Immature natural killer cell (primary cell): Measurements from ENCODE around the gene CHADL. TPM values are rescaled to one million over a fixed set of nuclear protein-coding genes. Genes with fewer than 3 reads are reported as not detected.

Source experiments
- DNase-seq, 3 donors: peaks; one replicate each; pipeline ENCODE4 v3.0.0; 2022; ENCODE audit warnings: mixed read lengths in 1 of 3
- H3K27ac Mint-ChIP-seq, 6 donors: one replicate each; pipeline ENCODE4 v1.8.0; 2020; ENCODE audit warnings: mixed read lengths in 6 of 6, mild to moderate bottlenecking in 5 of 6, inconsistent platforms in 4 of 6, moderate library complexity in 3 of 6
- H3K27me3 Mint-ChIP-seq, 3 donors: one replicate each; pipeline ENCODE4 v1.8.0; 2020 to 2021; ENCODE audit warnings: low read depth in 3 of 3, mild to moderate bottlenecking in 3 of 3, mixed read lengths in 3 of 3, moderate library complexity in 3 of 3, inconsistent platforms in 1 of 3
- H3K36me3 Mint-ChIP-seq, 3 donors: one replicate each; pipeline ENCODE4 v1.8.0; 2020; ENCODE audit warnings: mixed read lengths in 3 of 3, inconsistent platforms in 2 of 3, mild to moderate bottlenecking in 2 of 3
- H3K4me1 Mint-ChIP-seq, 2 donors: one replicate each; pipeline ENCODE4 v1.8.0; 2020; ENCODE audit warnings: inconsistent platforms in 2 of 2, mild to moderate bottlenecking in 2 of 2, mixed read lengths in 2 of 2, moderate library complexity in 1 of 2
- H3K4me3 Mint-ChIP-seq, 5 donors: one replicate each; pipeline ENCODE4 v1.8.0; 2020; ENCODE audit warnings: mild to moderate bottlenecking in 5 of 5, mixed read lengths in 5 of 5, inconsistent platforms in 3 of 5, moderate library complexity in 3 of 5
- H3K9me3 Mint-ChIP-seq, 6 donors: one replicate each; pipeline ENCODE4 v1.8.0; 2020; ENCODE audit warnings: mild to moderate bottlenecking in 6 of 6, mixed read lengths in 6 of 6, inconsistent platforms in 4 of 6, moderate library complexity in 3 of 6
- polyA plus RNA-seq, 3 donors: library from polyadenylated mRNA; unstranded; fragments of 300-500 nt; fragmentation: Illumina TruSeq; gene quantifications; one replicate each; pipeline ENCODE4 v1.2.3, GENCODE V29; 2021

The CHADL gene
- polyA plus RNA-seq, 3 donors from 2014 or later, result 0.32 to 0.90 TPM; not detected in 1

DNA sequence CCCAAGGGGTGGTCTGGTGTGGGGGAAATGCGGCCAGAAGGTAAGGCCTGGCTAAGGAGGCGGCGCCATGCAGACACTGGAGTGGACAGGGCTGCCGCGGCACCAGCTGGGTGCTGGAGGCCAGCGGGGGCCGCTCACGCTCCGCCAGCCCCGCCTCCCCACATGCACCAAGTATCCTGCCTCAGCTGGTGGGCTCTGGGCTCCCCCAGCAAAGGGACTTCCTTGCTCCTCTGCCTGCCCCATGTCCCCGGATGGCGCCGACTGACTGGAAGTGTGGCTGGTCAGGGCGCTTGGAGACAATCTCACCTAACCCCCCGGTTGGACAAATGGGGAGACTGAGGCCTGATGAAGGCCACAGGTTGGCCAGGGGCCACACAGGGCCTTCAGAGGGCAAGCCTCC, 7.6 kb upstream of the CHADL start:
- Mint-ChIP-seq H3K27me3 (no peaks in the 10 kb centered on the region), H3K9me3 (no peaks in the 10 kb centered on the region), H3K4me3 (no peak overlapping the region), H3K36me3 (peaks cover 3 to 20% (median 4%) of the 10 kb centered on the region in 3 donors), H3K4me1 (no peaks in the 10 kb centered on the region), H3K27ac (no peak overlapping the region)
- no peak for DNase-seq

DNA sequence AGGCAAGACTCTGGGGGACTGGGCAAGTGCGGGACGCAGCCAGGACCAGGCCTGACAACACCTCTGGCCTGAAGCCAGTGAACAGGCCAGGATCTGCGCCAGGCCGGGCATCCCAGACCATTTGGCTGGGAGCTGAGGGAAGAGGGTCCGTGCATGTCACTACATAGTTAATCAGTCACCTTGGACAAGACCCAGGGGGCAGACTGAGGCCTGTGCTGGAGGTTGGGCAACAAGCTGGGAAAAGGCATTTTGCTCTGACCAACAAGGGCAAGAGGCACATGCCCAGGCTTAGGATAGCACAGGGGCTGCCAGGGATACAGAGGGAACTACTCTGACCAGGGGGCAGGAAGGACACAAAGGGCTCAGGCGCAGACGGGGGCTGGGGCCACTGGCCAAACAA, 7.0 kb upstream of the CHADL start:
- peaks cover 3 to 20% (median 4%) of the 10 kb centered on the region in 3 donors for H3K36me3 Mint-ChIP-seq
- H3K9me3 Mint-ChIP-seq, result no peaks in the 10 kb centered on the region
- H3K4me1 Mint-ChIP-seq, result no peaks in the 10 kb centered on the region
- H3K27me3 Mint-ChIP-seq, result no peaks in the 10 kb centered on the region
- no peak overlapping the region for H3K27ac Mint-ChIP-seq
- DNase-seq, result no peak
- H3K4me3 Mint-ChIP-seq, result no peak overlapping the region

DNA sequence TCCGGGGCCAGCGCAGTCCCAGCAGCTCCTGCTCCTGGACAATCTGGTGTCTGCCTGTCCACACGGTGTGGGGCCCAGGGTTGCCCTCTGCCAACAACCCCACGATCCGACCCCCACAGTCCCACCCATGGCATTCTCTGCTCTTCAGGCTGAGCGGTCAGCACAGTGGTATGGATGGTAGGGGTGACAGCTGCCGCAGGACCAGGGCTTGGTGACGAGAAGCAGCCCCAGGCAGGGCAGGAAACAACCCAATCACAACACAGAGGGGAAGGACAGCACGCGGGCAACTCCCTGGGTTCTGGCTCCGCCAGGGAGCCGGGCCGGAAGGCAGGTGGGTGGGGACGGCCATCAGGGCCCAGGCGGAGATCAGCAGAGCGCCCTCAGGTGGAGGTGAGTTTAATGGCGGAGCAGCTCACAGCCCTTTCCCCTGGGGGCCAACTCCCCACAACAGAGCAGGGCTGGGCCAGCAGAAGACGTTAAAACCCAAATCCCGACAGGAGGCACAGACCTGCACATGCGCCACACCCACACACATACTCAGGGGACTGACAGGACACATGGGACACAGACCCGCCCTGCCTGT, 5.3 kb upstream of the CHADL start:
- no peaks in the 10 kb centered on the region for H3K9me3 Mint-ChIP-seq
- no peak overlapping the region for H3K4me3 Mint-ChIP-seq
- no peaks in the 10 kb centered on the region for H3K4me1 Mint-ChIP-seq
- H3K36me3 Mint-ChIP-seq, result peaks cover 3 to 13% (median 4%) of the 10 kb centered on the region in 3 donors
- H3K27me3 Mint-ChIP-seq, result no peaks in the 10 kb centered on the region
- no peak overlapping the region for H3K27ac Mint-ChIP-seq
- DNase-seq, result no peak

DNA sequence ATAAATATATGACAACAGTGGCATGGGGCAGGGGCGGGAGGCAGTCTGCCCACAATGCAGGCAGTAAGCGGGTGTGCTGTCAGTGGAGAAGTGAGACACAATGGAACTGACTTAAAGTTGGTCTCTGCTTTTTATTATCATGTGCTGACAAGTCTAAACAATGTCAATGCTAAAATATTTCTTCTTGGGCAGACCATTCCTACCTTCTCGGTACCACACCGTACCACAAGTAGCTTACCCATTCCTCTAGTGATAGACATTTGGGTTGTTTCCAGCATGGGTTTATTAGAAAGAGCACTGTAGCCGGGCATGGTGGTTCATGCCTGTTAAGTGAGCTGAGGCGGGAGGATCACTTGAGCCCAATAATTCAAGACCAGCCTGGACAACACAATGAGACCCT, 2.6 kb upstream of the CHADL start:
- peaks cover 0 to 5% (median 4%) of the 10 kb centered on the region in 3 donors for H3K36me3 Mint-ChIP-seq
- no peak for DNase-seq
- peaks cover 0 to 3% (median 1%) of the 10 kb centered on the region in 3 donors for H3K27me3 Mint-ChIP-seq
- H3K27ac Mint-ChIP-seq, result peak overlapping the region in 1 of 6 donors; percentile 39
- peaks cover 3 to 5% of the 10 kb centered on the region in 2 donors for H3K4me1 Mint-ChIP-seq
- H3K9me3 Mint-ChIP-seq, result no peaks in the 10 kb centered on the region
- H3K4me3 Mint-ChIP-seq, result no peak overlapping the region

DNA sequence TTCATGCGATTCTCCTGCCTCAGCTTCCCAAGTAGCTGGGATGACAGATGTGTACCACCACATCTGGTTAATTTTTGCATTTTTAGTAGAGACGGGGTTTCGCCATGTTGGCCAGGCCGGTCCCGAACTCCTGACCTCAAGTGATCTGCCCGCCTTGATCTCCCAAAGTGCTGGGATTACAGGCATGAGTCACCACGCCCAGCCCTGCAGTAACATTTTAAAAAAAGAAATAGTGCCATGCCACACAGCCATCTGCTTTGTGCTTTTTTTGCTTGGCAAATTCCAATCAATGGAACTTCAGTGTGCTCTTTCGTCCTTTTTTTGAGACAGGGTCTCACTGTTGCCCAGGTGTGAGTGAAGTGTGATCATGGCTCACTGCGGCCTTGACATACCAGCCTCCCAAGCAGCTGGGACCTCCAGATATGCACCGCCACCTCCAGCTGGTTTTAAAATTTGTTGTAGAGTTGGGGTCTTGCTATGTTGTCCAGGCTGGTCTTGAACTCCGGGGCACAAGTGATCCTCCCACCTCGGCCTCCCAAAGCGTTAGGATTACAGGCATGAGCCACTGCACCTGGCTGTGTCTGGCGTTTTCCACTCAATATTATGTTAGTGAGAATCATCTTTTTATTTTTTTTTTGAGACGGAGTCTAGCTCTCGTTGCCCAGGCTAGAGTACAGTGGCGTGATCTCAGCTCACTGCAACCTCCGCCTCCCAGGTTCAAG, 1.8 kb upstream of the CHADL start:
- Mint-ChIP-seq H3K4me1 (peaks cover 3 to 5% of the 10 kb centered on the region in 2 donors), H3K9me3 (no peaks in the 10 kb centered on the region), H3K27me3 (peaks cover 0 to 3% (median 1%) of the 10 kb centered on the region in 3 donors), H3K4me3 (no peak overlapping the region), H3K27ac (no peak overlapping the region), H3K36me3 (peaks cover 0 to 4% (median 1%) of the 10 kb centered on the region in 3 donors)
- DNase-seq, result no peak

DNA sequence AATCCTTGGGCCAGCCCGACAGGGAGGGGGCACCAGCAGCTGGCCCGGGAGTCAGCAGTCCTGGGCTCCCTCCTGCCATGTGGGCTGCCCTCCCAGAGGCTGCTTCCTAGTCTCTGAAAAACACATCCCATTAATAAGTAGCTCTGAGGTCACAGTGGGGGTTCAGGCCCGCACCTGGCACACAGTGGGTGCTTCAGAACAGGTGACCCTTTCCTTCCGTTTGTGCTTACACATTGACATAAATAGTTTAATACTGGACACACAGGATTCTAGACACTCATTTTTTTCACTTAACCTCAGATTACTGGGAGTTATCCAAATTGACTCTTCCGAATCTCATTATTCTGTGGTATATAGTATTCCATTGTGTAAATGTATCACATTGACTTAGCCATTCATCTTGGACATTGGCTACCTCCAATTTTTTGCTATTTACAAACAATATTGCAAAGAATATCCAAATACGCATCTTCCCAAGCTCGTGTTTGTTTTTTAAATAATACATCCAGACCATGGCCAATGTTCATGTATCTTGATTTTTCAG, 474 bp upstream of the CHADL start:
- H3K27me3 Mint-ChIP-seq, result peaks cover 0 to 6% (median 1%) of the 10 kb centered on the region in 3 donors
- peaks cover 0 to 4% (median 0%) of the 10 kb centered on the region in 3 donors for H3K36me3 Mint-ChIP-seq
- DNase-seq, result no peak
- no peak overlapping the region for H3K27ac Mint-ChIP-seq
- H3K4me3 Mint-ChIP-seq, result no peak overlapping the region
- peaks cover 5 to 8% of the 10 kb centered on the region in 2 donors for H3K4me1 Mint-ChIP-seq
- H3K9me3 Mint-ChIP-seq, result no peaks in the 10 kb centered on the region

DNA sequence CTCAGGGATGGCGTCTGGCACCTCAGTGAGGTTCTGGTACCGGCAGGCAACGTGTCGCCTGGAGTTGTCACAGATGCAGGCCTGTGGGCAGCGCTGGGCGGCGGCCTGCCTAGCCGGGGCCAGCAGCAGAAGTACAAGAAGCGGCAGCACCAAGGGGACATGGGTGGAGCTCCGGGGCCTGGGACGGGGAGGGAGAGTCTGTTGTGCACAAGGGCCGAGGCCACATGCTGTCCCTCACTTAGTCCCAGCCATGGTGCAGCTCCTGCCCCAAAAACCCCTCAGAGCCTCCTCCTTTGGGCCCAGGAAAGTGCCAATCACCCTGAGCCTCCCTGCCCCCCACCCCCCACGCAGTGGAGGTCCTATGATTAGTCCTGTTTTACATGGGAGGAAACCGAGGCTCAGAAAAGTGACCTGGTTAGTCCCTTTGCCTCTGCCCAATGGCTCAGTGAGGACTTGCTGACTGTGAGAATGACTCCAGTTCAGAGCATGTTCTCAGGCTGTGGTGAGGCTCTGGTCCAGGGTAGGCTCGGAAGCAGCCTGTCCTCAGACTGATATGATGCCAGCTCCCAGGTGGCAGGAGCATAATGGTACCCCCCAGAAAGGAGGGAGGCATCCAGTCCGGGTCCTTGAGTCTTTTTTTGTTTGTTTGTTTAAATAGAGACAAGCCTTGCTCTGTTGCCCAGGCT, 1.1 kb downstream of the CHADL start:
- peak overlapping the region in 1 of 5 donors; percentile 78 for H3K4me3 Mint-ChIP-seq
- peaks cover 0 to 6% (median 1%) of the 10 kb centered on the region in 3 donors for H3K27me3 Mint-ChIP-seq
- no peaks in the 10 kb centered on the region for H3K36me3 Mint-ChIP-seq
- no peak overlapping the region for H3K27ac Mint-ChIP-seq
- peaks cover 5 to 8% of the 10 kb centered on the region in 2 donors for H3K4me1 Mint-ChIP-seq
- no peaks in the 10 kb centered on the region for H3K9me3 Mint-ChIP-seq
- DNase-seq, result no peak

DNA sequence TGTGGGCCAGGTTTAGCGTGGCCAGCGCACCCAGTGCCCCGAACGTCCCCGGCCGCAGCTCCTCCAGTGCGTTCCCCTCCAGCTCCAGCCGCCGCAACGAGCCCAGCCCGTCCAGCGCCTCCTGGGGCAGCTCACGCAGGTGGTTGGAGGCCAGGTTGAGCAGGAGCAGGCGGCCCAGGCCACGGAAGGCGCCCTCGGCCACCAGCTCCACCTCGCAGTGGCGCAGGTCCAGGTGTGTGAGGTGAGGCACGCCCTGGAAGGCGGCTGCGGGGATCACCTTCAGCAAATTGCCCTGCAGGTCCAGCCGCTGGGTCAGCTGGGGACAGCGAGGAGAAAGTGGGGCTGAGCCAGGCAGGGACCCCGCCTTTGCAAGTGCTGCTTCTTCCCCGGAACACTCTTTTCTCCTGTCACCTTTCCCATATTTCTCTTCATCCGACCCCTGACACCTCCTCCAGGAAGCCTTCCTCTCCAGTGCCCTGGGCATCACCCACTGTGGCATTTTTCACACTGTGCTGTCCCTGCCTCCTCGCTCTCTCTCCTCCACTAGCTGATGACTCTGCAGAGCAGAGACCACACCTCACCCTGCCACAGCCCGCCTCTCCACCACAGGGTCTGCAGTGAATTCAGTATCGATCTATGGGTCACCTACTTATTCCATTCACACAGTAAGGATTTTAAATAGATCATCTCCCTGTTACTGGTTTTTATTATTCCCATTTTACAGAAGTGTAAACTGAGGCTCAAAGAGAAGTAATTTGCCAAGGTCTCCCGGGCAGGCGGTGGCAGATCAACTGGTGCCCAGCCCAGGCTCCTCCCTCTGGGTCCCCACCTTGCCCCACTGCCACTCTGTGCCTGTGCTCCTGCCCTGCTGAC, 1.9 kb downstream of the CHADL start:
- peaks cover 5 to 8% of the 10 kb centered on the region in 2 donors for H3K4me1 Mint-ChIP-seq
- peak overlapping the region; percentile 56 to 81 (median 79) for H3K4me3 Mint-ChIP-seq
- no peak for DNase-seq
- H3K9me3 Mint-ChIP-seq, result no peaks in the 10 kb centered on the region
- H3K36me3 Mint-ChIP-seq, result no peaks in the 10 kb centered on the region
- peak overlapping the region in 3 of 6 donors; percentile 15 to 62 (median 59) for H3K27ac Mint-ChIP-seq
- peaks cover 0 to 6% (median 1%) of the 10 kb centered on the region in 3 donors for H3K27me3 Mint-ChIP-seq

DNA sequence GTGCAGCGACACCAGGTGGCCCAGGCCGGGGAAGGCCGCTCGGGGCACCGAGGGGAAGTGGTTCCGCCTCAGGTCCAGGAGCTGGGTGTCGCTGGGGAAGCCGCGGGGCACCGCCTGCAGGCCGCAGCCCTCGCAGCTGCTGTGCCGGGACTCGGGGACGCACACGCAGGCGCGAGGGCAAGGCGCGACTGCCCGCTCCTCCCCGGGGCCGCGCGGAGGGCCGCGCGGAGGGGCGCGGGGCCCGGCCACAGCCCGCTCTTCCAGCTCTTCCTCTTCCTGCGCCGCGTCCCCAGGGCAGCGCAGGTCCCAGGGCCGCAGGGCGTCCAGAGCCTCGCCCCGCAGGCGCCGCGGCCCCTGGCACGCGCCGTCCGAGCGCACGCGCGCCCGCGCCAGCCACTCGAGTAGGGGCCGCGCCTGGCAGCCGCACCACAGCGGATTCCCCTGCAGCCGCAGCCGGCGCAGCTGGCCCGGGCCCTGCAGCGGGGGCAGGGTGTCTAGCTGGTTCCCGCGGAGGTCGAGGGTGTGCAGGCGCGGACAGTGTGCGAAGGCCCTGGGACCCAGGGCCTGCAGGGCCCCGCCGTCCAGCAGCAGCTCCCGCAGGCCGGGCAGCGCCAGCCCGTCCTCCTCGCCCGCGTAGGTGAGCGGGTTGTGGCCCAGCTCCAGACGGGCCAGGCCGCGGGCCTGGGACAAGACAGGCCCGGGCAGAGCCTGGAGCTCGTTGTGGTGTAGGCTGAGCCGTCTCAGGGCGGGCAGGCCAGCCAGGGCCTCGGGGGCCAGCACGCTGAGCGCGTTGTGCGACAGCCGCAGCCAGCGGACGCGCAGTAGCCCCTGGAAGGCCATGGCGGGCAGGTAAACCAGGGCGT, 2.8 kb downstream of the CHADL start:
- Mint-ChIP-seq H3K4me3 (peak overlapping the region in 3 of 5 donors; percentile 52 to 78 (median 67)), H3K27ac (no peak overlapping the region), H3K27me3 (peaks cover 0 to 6% (median 1%) of the 10 kb centered on the region in 3 donors), H3K9me3 (no peaks in the 10 kb centered on the region), H3K4me1 (peaks cover 5 to 8% of the 10 kb centered on the region in 2 donors), H3K36me3 (no peaks in the 10 kb centered on the region)
- DNase-seq, result peak; percentile 57 to 70 (median 68)

DNA sequence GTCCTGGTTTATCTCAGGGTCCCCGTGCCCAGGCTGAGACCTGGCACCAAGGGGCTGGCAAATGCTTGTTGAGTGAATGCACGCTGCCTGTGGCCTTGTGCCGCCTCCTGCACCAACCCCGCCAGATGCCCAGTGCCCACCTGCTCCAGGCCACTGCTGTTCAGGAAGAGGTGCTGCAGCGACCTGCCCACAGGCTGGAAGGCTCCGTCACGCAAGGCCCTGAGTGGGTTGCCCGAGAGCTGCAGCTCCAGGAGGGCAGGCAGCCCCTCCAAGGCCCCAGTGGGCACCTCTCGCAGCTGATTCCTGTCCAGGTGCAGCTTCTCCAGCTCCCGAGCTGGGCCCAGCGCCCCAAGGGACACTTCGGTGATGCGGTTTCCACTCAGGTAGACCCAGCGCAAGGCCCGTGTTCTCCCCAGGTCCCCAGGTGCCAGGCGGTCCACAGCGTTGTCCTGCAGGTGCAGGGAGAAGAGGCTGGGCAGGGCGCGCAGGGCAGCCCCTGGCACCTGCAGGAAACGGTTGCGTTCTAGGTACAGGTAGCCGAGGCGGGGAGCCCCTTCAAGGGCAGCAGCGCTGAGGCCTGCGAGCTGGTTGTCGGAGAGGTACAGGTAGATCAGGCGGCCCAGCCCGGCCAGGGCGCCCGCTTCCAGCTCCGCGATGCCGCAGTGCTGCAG, 3.6 kb downstream of the CHADL start:
- H3K4me3 Mint-ChIP-seq, result peak overlapping the region; percentile 52 to 78 (median 67)
- no peaks in the 10 kb centered on the region for H3K9me3 Mint-ChIP-seq
- DNase-seq, result no peak
- H3K27me3 Mint-ChIP-seq, result peaks cover 0 to 6% (median 1%) of the 10 kb centered on the region in 3 donors
- H3K4me1 Mint-ChIP-seq, result peaks cover 5 to 8% of the 10 kb centered on the region in 2 donors
- H3K36me3 Mint-ChIP-seq, result no peaks in the 10 kb centered on the region
- no peak overlapping the region for H3K27ac Mint-ChIP-seq

DNA sequence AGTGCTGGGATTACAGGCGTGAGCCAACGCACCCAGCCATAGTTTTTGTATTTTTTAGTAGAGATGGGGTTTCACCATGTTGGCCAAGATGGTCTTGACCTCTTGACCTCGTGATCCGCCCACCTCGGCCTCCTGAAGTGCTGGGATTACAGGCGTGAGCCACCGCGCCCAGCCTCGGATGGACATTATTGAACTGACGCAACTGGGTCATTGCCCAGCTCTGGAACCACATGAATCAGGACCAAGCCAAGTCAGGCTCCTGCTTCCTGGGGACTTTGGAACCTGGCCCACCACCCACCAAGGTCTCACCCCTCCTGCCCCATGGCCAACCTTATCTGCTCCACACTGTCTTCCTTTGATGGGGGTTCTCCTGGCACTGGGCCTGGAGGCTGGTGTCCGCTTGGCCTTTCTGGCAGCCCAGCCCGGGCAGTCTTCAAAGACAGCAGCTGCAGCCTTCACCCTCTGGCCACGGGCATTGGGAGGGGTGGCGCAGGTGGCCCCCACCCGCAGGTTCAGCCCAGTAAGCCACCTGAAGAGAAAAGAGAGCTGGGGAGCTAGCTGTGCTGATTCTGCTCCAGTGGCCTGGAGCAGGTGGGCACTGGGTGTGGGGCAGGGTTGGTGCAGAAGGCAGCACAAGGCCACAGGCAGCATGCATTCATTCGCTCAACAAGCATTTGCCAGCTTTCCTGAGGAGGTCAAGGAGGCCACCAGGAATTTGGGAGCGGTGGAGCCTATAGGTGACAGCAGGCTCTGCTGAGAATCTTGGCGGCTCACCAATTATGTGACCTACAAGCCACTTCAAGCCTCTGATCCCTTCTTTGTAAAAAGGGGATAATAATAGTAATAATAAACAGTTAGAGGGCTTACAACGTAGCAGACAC, 5.7 kb downstream of the CHADL start:
- Mint-ChIP-seq H3K4me3 (no peak overlapping the region), H3K4me1 (peaks cover 5 to 8% of the 10 kb centered on the region in 2 donors), H3K27me3 (peaks cover 0 to 6% (median 1%) of the 10 kb centered on the region in 3 donors), H3K27ac (no peak overlapping the region), H3K36me3 (no peaks in the 10 kb centered on the region), H3K9me3 (no peaks in the 10 kb centered on the region)
- no peak for DNase-seq
